SJCRH30 (cell line): ENCODE results near the gene TAS2R3. TPM values are rescaled to one million over a fixed set of nuclear protein-coding genes. Genes with fewer than 3 reads are reported as not detected.
"Not testable (repeated sequence)": the region's sequence is repeated elsewhere in the genome, so short reads cannot be mapped to it uniquely, and the experiment has no call there.

Experiments
- DNase-seq, 2 experiments: peaks; one replicate each; pipeline ENCODE4 v3.0.0-alpha.2; 2015 to 2020
- H3K27ac ChIP-seq: fragments of 250-450 bp; sonication (Bioruptor Pico); 2 replicates; pipeline ENCODE4 v1.5.1; 2020; ENCODE audit warnings: mild to moderate bottlenecking, moderate library complexity
- H3K27me3 ChIP-seq: fragments of 250-450 bp; sonication (Bioruptor Pico); 2 replicates; pipeline ENCODE4 v1.5.1; 2020; ENCODE audit warnings: mild to moderate bottlenecking, moderate library complexity
- H3K36me3 ChIP-seq: fragments of 250-450 bp; sonication (Bioruptor Pico); 2 replicates; pipeline ENCODE4 v1.5.1; 2020; ENCODE audit warnings: mild to moderate bottlenecking, moderate library complexity
- H3K4me1 ChIP-seq: fragments of 250-450 bp; sonication (Bioruptor Pico); 2 replicates; pipeline ENCODE4 v1.5.1; 2020; ENCODE audit warnings: mild to moderate bottlenecking, moderate library complexity
- H3K4me3 ChIP-seq: fragments of 250-450 bp; sonication (Bioruptor Pico); 2 replicates; pipeline ENCODE4 v1.5.1; 2020; ENCODE audit warnings: mild to moderate bottlenecking, moderate library complexity
- H3K9me3 ChIP-seq: fragments of 250-450 bp; sonication (Bioruptor Pico); replicated peaks from 2 replicates; pipeline ENCODE4 v1.5.1; 2020; ENCODE audit warnings: mild to moderate bottlenecking, moderate library complexity
- total RNA-seq: library from RNA; depleted of rRNA; stranded (reverse); fragments of >200 nt; shearing (Covaris generic); gene quantifications from 2 replicates; pipeline ENCODE4 v1.2.3, GENCODE V29; 2014; rRNA removed

Gene TAS2R3
- total RNA-seq, 1 experiment from 2014 or later: 0.24 TPM

DNA sequence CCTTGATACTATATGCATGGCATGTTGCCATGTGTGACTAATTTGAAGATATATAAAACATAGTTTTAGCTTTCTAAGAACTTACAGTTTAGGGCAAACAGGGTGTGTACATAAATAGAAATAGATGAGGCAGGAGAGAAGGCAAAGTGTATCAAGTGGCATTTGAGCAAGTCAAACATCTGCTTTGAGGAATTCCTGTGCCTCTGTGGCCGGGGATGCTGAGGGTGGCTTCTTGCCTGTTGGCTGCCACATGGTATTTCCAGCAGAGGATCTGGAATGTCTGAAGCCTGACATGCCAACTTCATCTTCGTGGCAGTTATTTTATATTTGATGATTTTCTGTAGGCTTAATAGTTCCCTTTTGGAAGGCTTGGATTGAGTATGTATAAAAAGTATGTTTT, 19.8 kb upstream of the TAS2R3 start:
- Histone ChIP-seq H3K9me3 (no peaks in the 10 kb centered on the region), H3K4me1 (no peaks in the 10 kb centered on the region), H3K27me3 (no peaks in the 10 kb centered on the region), H3K27ac (no peak overlapping the region), H3K36me3 (peaks cover 85% of the 10 kb centered on the region), H3K4me3 (no peak overlapping the region)
- no peak for DNase-seq

DNA sequence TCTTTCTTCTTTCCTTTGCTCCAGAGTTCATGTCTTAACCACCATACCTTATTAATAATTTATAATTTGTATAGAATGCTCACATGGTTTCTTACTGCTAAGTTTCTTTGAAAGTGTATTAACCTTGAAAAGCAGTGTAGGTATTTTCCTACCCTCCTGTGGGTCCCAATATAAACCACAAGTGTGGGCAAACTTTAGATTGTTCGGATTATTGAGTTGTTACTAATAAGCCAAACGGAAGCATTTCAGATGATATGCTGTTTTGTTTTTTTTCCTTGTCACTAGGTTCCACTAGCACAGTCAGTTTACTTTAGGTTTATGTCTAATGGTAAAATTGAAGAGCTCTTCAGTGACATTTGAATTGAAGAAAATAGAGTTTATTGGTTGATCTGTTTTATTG, 15.5 kb upstream of the TAS2R3 start:
- no peak for DNase-seq
- H3K36me3 ChIP-seq: peaks cover 93% of the 10 kb centered on the region

DNA sequence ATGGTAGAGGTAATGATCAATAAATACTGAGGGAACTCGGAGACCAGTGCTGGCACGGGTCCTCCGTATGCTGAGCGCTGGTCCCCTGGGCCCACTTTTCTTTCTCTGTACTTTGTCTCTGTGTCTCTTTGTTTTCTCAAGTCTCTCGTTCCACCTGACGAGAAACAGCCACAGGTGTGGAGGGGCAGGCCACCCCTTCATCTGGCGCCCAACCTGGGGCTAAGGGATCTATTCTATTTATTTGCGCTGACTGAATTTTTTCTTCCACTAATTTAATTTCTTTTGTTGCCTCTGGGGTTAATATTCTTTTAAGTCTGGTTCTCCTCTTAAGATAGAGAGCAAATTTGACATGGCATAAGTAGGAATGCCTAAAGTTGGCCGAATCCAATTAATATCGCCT, 12.0 kb upstream of the TAS2R3 start:
- DNase-seq: peak; percentile 27 to 50
- H3K4me3 ChIP-seq, H3K27me3 ChIP-seq, H3K27ac ChIP-seq, H3K4me1 ChIP-seq: not testable (repeated sequence)
- H3K9me3 ChIP-seq: peaks cover 24% of the 10 kb centered on the region
- peaks cover 72% of the 10 kb centered on the region for H3K36me3 ChIP-seq

More for the DNA sequence above, 15.5 kb upstream of the TAS2R3 start:
- H3K4me1 ChIP-seq: no peaks in the 10 kb centered on the region
- no peak overlapping the region for H3K27ac ChIP-seq
- peaks cover 24% of the 10 kb centered on the region for H3K9me3 ChIP-seq
- no peaks in the 10 kb centered on the region for H3K27me3 ChIP-seq
- H3K4me3 ChIP-seq: no peak overlapping the region

DNA sequence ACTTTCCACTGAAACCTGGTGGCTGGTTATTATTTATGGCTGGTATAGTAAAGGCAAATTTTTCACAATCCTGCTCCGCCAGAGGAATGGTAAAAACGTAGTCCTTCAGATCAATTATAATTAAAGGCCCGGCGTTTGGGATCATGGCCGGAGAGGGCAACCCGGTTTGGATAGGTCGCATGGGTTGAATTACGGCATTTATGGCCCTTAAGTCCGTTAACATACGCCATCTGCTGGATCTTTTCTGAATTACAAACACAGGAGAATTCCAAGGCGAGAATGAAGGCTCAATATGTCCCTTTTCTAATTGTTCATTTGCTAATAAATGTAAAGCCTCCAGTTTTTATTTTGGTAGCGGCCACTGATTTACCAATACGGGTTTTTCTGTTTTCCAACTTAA, 11.3 kb upstream of the TAS2R3 start:
- Histone ChIP-seq H3K36me3 (peaks cover 73% of the 10 kb centered on the region), H3K9me3 (peaks cover 24% of the 10 kb centered on the region), H3K4me3 (no peak overlapping the region), H3K4me1 (no peaks in the 10 kb centered on the region), H3K27ac (no peak overlapping the region), H3K27me3 (no peaks in the 10 kb centered on the region)
- DNase-seq: peak in 1 of 2 experiments; percentile 20

DNA sequence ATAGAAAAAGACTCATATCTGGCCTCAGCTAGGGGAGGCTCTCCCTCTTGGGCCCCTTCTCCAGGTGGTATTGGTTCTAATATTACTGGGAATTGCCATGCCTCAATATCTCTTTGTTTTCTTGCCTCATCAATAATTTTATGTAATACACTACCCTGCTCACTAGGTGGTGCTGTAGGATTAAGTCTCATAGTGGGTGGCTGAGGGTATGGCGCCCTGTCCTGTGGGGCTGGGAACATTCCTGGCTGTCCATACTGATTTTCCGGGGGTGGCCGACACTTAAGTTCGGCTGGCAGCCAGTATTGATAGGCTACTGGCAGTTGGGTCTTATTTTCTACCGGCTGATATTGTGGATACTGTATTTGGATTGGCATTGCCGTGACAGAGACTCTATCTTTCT, 9.0 kb upstream of the TAS2R3 start:
- Histone ChIP-seq H3K27ac (no peak overlapping the region), H3K27me3 (no peaks in the 10 kb centered on the region), H3K4me3 (no peak overlapping the region), H3K36me3 (peaks cover 70% of the 10 kb centered on the region), H3K4me1 (no peaks in the 10 kb centered on the region), H3K9me3 (peaks cover 19% of the 10 kb centered on the region)
- peak; percentile 13 to 61 for DNase-seq

DNA sequence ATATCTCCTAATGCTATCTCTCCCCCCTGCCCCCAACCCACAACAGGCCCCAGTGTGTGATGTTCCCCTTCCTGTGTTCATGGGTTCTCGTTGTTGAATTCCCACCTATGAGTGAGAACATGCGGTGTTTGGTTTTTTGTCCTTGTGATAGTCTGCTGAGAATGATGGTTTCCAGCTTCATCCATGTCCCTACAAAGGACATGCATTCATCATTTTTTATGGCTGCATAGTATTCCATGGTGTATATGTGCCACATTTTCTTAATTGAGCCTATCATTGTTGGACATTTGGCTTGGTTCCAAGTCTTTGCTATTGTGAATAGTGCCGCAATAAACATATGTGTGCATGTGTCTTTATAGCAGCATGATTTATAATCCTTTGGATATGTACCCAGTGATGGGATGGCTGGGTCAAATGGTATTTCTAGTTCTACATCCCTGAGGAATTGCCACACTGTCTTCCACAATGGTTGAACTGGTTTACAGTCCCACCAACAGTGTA, 6.2 kb downstream of the TAS2R3 start:
- H3K27ac ChIP-seq, H3K4me1 ChIP-seq, H3K36me3 ChIP-seq, H3K9me3 ChIP-seq, H3K4me3 ChIP-seq, H3K27me3 ChIP-seq, DNase-seq: not testable (repeated sequence)

DNA sequence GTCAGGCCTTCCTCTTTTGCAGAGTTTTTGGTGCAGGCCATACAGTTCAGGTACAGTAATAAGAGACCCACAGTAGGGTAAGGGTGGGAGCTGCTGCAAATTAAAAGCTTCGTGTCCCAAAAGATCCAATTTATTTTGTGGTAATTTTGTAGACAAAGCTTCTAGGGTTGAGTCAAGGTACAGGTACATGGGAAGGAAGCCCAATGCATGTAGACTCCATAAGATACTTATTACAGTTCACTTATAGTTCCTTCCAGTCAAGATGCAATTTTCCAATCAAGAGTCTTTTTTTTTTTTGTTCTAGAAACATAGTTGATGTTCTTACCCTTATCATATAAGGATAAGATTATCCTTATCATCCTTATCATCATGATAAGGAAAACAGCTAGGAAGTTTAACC, 12.5 kb downstream of the TAS2R3 start, which contains the start of gene TAS2R4:
TAS2R4 (plus strand) TSS at position 301 of the 400 bp plus-strand sequence. CDS start 1,815 bp downstream, outside the sequence.
- H3K27me3 ChIP-seq: no peaks in the 10 kb centered on the region
- H3K36me3 ChIP-seq: no peaks in the 10 kb centered on the region
- H3K4me1 ChIP-seq: no peaks in the 10 kb centered on the region
- no peaks in the 10 kb centered on the region for H3K9me3 ChIP-seq
- no peak within 1 kb of the TSS for H3K4me3 ChIP-seq
- no peak for DNase-seq
- no peak within 1 kb of the TSS for H3K27ac ChIP-seq

DNA sequence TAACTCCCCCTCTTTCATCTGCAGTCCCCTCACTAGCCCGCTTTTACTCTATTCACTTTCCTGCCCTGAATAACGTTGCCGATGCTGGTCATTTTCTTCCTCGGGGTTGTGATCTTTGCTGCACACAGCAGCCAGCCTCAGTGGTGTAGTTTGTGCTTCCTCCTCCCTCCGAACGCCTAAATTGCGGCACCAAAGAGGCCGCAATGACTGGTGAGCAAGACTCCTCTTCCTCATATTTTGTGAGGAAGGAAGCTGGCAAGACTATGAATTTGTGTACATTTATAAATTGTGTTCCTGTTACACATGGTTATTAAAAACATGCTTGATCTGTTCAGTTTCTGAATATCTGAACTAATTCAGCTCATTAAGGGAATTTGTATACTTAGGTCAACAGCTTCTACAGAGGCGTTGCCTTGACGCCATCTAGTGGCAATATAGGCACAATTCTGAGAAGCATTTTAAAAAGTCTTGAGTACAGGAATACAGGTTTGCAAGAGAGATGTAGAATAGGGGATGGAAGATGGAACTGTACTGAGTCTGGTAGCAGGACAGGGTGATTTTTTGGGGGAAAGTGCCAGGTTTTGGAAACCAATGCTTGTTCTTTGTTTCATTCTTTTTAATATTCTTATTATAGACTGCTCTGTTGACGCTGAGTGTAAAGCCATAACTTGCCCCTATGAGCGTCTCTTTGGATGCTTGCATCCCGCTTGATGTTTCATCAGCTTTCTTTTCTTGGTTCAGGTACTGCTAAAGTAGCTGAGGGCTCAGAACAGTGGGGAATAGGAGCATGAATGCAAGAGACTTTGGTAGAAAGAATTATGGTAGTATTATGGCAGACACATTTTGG, 22.0 kb downstream of the TAS2R3 start:
- Histone ChIP-seq H3K4me3 (no peak overlapping the region), H3K36me3 (no peaks in the 10 kb centered on the region), H3K27me3 (no peaks in the 10 kb centered on the region), H3K4me1 (no peaks in the 10 kb centered on the region), H3K27ac (no peak overlapping the region), H3K9me3 (no peaks in the 10 kb centered on the region)
- DNase-seq: peak; percentile 26 to 69

DNA sequence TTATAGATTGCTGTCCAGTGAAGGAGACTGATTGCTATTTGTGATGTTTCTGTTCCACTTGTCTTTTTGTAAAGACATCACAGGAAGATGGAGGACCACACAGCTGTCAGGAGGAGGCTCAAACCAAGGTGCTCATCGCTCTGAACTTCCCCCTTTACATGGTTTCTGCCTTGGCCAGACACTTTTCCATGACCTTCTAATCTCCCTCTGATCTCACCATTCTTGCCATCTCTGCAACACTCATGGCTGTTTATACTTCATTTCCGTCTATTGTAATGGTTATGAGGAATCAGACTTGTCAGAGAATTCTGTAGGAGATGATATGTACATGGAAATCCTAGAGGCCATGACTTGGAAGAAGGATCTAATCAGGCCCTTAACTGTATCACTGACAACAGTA, 24.4 kb downstream of the TAS2R3 start:
- no peak for DNase-seq
- no peaks in the 10 kb centered on the region for H3K36me3 ChIP-seq
- no peaks in the 10 kb centered on the region for H3K4me1 ChIP-seq
- H3K4me3 ChIP-seq: no peak overlapping the region
- H3K27me3 ChIP-seq: no peaks in the 10 kb centered on the region
- H3K27ac ChIP-seq: no peak overlapping the region
- no peaks in the 10 kb centered on the region for H3K9me3 ChIP-seq

DNA sequence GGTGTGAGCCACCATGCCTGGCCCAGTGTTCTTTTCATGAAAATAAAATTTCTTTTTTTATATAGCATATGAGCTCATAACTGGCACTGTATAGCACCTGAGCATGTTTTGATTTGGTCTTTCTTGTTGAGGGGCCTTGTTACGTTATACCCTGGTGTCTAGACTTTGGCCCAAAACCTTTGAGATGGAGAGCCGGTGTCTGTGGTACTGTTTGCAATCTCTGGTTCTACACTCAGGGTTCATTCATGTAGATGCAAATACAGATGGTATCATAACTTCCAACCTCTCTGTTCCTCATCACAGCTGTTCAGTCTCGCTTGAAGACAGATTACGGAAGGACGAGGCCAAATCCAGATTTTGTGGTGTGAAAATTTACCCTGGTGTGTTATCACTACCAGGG, 26.0 kb downstream of the TAS2R3 start, which contains the start of gene TAS2R5:
TAS2R5 (plus strand) TSS at position 301 of the 400 bp plus-strand sequence. CDS start 145 bp downstream, outside the sequence.
- H3K27me3 ChIP-seq: no peaks in the 10 kb centered on the region
- no peaks in the 10 kb centered on the region for H3K36me3 ChIP-seq
- no peak within 1 kb of the TSS for H3K27ac ChIP-seq
- no peaks in the 10 kb centered on the region for H3K4me1 ChIP-seq
- no peak for DNase-seq
- no peak within 1 kb of the TSS for H3K4me3 ChIP-seq
- no peaks in the 10 kb centered on the region for H3K9me3 ChIP-seq

DNA sequence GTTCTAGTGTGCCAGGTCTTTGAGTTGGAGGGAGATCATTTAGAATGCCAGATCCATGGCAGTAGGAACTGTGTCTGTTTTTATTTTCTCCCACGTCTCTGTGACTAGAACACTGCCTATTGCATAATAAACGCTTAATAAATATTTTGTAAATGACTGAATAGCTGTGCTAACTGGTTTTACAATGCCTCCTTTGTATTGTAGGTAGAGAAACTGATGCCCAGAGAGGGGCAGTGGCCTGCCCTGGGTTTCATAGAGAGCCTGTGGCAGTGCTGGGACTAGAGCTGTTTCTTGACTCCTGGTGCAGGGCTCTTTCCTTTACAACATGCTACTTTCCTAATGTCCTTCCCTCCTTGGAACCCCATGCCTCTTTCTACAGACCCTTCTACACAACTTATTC, 28.6 kb downstream of the TAS2R3 start:
- Histone ChIP-seq H3K9me3 (no peaks in the 10 kb centered on the region), H3K4me3 (no peak overlapping the region), H3K36me3 (no peaks in the 10 kb centered on the region), H3K27ac (no peak overlapping the region), H3K4me1 (no peaks in the 10 kb centered on the region), H3K27me3 (no peaks in the 10 kb centered on the region)
- no peak for DNase-seq

Other genes starting within 250 kb of the TAS2R3 start
- gene AGK, start 212.7 kb upstream of the TAS2R3 start, total RNA-seq: 41.5 and 46.7 TPM in 2 replicates
- 14.5 and 17.0 TPM in 2 replicates for gene DENND11, start 61.9 kb upstream of the TAS2R3 start, total RNA-seq
- not detected in 2 replicates for gene WEE2, start 55.7 kb upstream of the TAS2R3 start, total RNA-seq
- gene SSBP1, start 25.7 kb upstream of the TAS2R3 start, total RNA-seq: 369 and 396 TPM in 2 replicates
- gene TAS2R4, start 12.6 kb downstream of the TAS2R3 start, total RNA-seq: 0.18 and 0.43 TPM in 2 replicates
- gene TAS2R5, start 26.1 kb downstream of the TAS2R3 start, total RNA-seq: 0.18 TPM in 1 of 2 replicates, not detected in the other
- gene PRSS37, start 77.4 kb downstream of the TAS2R3 start, total RNA-seq: not detected in 2 replicates
- gene OR9A4, start 152.3 kb downstream of the TAS2R3 start, total RNA-seq: not detected in 2 replicates
- gene CLEC5A, start 182.9 kb downstream of the TAS2R3 start, total RNA-seq: not detected in 2 replicates
- gene TAS2R38, start 209.7 kb downstream of the TAS2R3 start, total RNA-seq: not detected in 2 replicates
- 0.02 TPM in 1 of 2 replicates, not detected in the other for gene MGAM, start 231.8 kb downstream of the TAS2R3 start, total RNA-seq